ENCODE data around the gene FAM118B.
A peak's percentile ranks its signal among the peaks of the same experiment; 100 is the strongest.

Gene FAM118B

GRCh38 chr11:126211236-126212088 lies at the start of gene FAM118B, which contains the start of gene RPUSD4:
FAM118B (plus strand) TSS chr11:126211782; CDS start chr11:126235002, 23,220 bp downstream.
RPUSD4 (minus strand) TSS chr11:126211650; CDS start chr11:126211638, 12 bp downstream.
- peak within 1 kb of the TSS; percentile 84 to 100 (median 91) for H3K4me3 ChIP-seq (ENCODE audit: low read depth in 1 of 5, low read length in 5 of 5)
- H3K4me1 ChIP-seq (ENCODE audit: control insufficient read depth in 5 of 5, insufficient read depth in 5 of 5, low read length in 5 of 5), result peaks cover 2 to 34% (median 28%) of the 10 kb centered on the region in 5 donors
- peak within 1 kb of the TSS; percentile 76 for H3K27ac ChIP-seq (ENCODE audit: low read depth, low read length)
- H3K36me3 ChIP-seq (ENCODE audit: control insufficient read depth in 5 of 5, insufficient read depth in 5 of 5, low read length in 5 of 5), result peaks cover 3 to 21% (median 18%) of the 10 kb centered on the region in 5 donors
- no peaks in the 10 kb centered on the region for H3K27me3 ChIP-seq (ENCODE audit: control insufficient read depth in 5 of 5, insufficient read depth in 4 of 5, low read length in 5 of 5)
- H3K9me3 ChIP-seq (ENCODE audit: control insufficient read depth in 5 of 5, low read length in 5 of 5), result no peaks in the 10 kb centered on the region
- H3K9ac ChIP-seq (ENCODE audit: low read length in 5 of 5), result peak within 1 kb of the TSS; percentile 75 to 98 (median 91)

GRCh38 chr11:126162306-126163030 lies 49.1 kb upstream of the FAM118B start:
- no peak overlapping the region for H3K27ac ChIP-seq (ENCODE audit: low read depth, low read length)
- peaks cover 0 to 29% (median 19%) of the 10 kb centered on the region in 5 donors for H3K4me1 ChIP-seq (ENCODE audit: control insufficient read depth in 5 of 5, insufficient read depth in 5 of 5, low read length in 5 of 5)
- H3K9me3 ChIP-seq (ENCODE audit: control insufficient read depth in 5 of 5, low read length in 5 of 5), result no peaks in the 10 kb centered on the region
- H3K9ac ChIP-seq (ENCODE audit: low read length in 5 of 5), result no peak overlapping the region
- H3K4me3 ChIP-seq (ENCODE audit: low read depth in 1 of 5, low read length in 5 of 5), result no peak overlapping the region
- H3K36me3 ChIP-seq (ENCODE audit: control insufficient read depth in 5 of 5, insufficient read depth in 5 of 5, low read length in 5 of 5), result no peaks in the 10 kb centered on the region
- no peaks in the 10 kb centered on the region for H3K27me3 ChIP-seq (ENCODE audit: control insufficient read depth in 5 of 5, insufficient read depth in 4 of 5, low read length in 5 of 5)

DNA sequence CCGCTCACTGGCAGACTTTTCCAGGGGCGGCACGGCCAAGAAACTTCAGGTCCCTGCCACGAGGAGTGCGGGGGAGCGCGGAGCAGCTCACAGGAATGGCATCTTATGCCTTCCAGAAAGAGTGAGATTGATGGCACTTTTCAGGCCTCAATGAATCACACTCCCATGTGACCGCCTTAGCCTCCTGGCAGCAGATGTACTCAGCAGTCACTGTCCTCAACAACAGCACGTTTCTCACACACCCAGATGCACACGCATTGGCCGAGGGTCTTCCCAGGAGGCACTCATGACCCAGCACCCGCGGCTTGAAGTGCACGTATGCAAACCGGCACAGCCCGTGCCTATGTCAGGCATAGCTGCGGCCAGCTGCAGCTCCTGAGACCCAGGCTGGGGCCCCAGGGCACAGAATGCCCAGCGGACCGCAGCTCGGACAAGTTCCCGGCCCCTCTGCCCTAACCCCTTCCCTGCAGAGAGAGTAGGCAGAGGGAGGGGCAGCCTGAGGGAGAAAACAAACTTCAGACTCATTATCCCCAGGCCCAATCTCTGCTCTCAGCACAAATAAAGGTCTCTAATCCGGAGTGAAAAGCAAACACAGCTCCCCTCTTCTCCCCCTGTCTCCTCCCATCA lies 48.4 kb upstream of the FAM118B start:
- H3K36me3 ChIP-seq (ENCODE audit: control insufficient read depth in 5 of 5, insufficient read depth in 5 of 5, low read length in 5 of 5), result no peaks in the 10 kb centered on the region
- no peaks in the 10 kb centered on the region for H3K9me3 ChIP-seq (ENCODE audit: control insufficient read depth in 5 of 5, low read length in 5 of 5)
- H3K9ac ChIP-seq (ENCODE audit: low read length in 5 of 5), result peak overlapping the region in 1 of 5 donors; percentile 22
- H3K4me3 ChIP-seq (ENCODE audit: low read depth in 1 of 5, low read length in 5 of 5), result no peak overlapping the region
- no peak overlapping the region for H3K27ac ChIP-seq (ENCODE audit: low read depth, low read length)
- peaks cover 0 to 22% (median 11%) of the 10 kb centered on the region in 5 donors for H3K4me1 ChIP-seq (ENCODE audit: control insufficient read depth in 5 of 5, insufficient read depth in 5 of 5, low read length in 5 of 5)
- H3K27me3 ChIP-seq (ENCODE audit: control insufficient read depth in 5 of 5, insufficient read depth in 4 of 5, low read length in 5 of 5), result no peaks in the 10 kb centered on the region

GRCh38 chr11:126163779-126164178 lies 47.8 kb upstream of the FAM118B start:
- no peak overlapping the region for H3K27ac ChIP-seq (ENCODE audit: low read depth, low read length)
- H3K36me3 ChIP-seq (ENCODE audit: control insufficient read depth in 5 of 5, insufficient read depth in 5 of 5, low read length in 5 of 5), result no peaks in the 10 kb centered on the region
- H3K9ac ChIP-seq (ENCODE audit: low read length in 5 of 5), result no peak overlapping the region
- H3K27me3 ChIP-seq (ENCODE audit: control insufficient read depth in 5 of 5, insufficient read depth in 4 of 5, low read length in 5 of 5), result no peaks in the 10 kb centered on the region
- peaks cover 0 to 19% (median 11%) of the 10 kb centered on the region in 5 donors for H3K4me1 ChIP-seq (ENCODE audit: control insufficient read depth in 5 of 5, insufficient read depth in 5 of 5, low read length in 5 of 5)
- H3K4me3 ChIP-seq (ENCODE audit: low read depth in 1 of 5, low read length in 5 of 5), result no peak overlapping the region
- H3K9me3 ChIP-seq (ENCODE audit: control insufficient read depth in 5 of 5, low read length in 5 of 5), result no peaks in the 10 kb centered on the region

GRCh38 chr11:126164781-126165180 lies 46.8 kb upstream of the FAM118B start:
- H3K9ac ChIP-seq (ENCODE audit: low read length in 5 of 5), result no peak overlapping the region
- H3K4me3 ChIP-seq (ENCODE audit: low read depth in 1 of 5, low read length in 5 of 5), result no peak overlapping the region
- no peak overlapping the region for H3K27ac ChIP-seq (ENCODE audit: low read depth, low read length)
- H3K4me1 ChIP-seq (ENCODE audit: control insufficient read depth in 5 of 5, insufficient read depth in 5 of 5, low read length in 5 of 5), result peaks cover 0 to 19% (median 11%) of the 10 kb centered on the region in 5 donors
- H3K9me3 ChIP-seq (ENCODE audit: control insufficient read depth in 5 of 5, low read length in 5 of 5), result no peaks in the 10 kb centered on the region
- no peaks in the 10 kb centered on the region for H3K27me3 ChIP-seq (ENCODE audit: control insufficient read depth in 5 of 5, insufficient read depth in 4 of 5, low read length in 5 of 5)
- H3K36me3 ChIP-seq (ENCODE audit: control insufficient read depth in 5 of 5, insufficient read depth in 5 of 5, low read length in 5 of 5), result no peaks in the 10 kb centered on the region

GRCh38 chr11:126165311-126165720 lies 46.3 kb upstream of the FAM118B start:
- H3K9ac ChIP-seq (ENCODE audit: low read length in 5 of 5), result no peak overlapping the region
- no peaks in the 10 kb centered on the region for H3K9me3 ChIP-seq (ENCODE audit: control insufficient read depth in 5 of 5, low read length in 5 of 5)
- H3K27ac ChIP-seq (ENCODE audit: low read depth, low read length), result no peak overlapping the region
- H3K4me1 ChIP-seq (ENCODE audit: control insufficient read depth in 5 of 5, insufficient read depth in 5 of 5, low read length in 5 of 5), result peaks cover 0 to 19% (median 11%) of the 10 kb centered on the region in 5 donors
- H3K36me3 ChIP-seq (ENCODE audit: control insufficient read depth in 5 of 5, insufficient read depth in 5 of 5, low read length in 5 of 5), result no peaks in the 10 kb centered on the region
- no peak overlapping the region for H3K4me3 ChIP-seq (ENCODE audit: low read depth in 1 of 5, low read length in 5 of 5)
- H3K27me3 ChIP-seq (ENCODE audit: control insufficient read depth in 5 of 5, insufficient read depth in 4 of 5, low read length in 5 of 5), result no peaks in the 10 kb centered on the region

GRCh38 chr11:126165757-126166156 lies 45.8 kb upstream of the FAM118B start:
- Histone ChIP-seq H3K9me3 (ENCODE audit: control insufficient read depth in 5 of 5, low read length in 5 of 5) (no peaks in the 10 kb centered on the region), H3K36me3 (ENCODE audit: control insufficient read depth in 5 of 5, insufficient read depth in 5 of 5, low read length in 5 of 5) (no peaks in the 10 kb centered on the region), H3K27me3 (ENCODE audit: control insufficient read depth in 5 of 5, insufficient read depth in 4 of 5, low read length in 5 of 5) (no peaks in the 10 kb centered on the region), H3K27ac (ENCODE audit: low read depth, low read length) (no peak overlapping the region), H3K9ac (ENCODE audit: low read length in 5 of 5) (no peak overlapping the region), H3K4me3 (ENCODE audit: low read depth in 1 of 5, low read length in 5 of 5) (no peak overlapping the region), H3K4me1 (ENCODE audit: control insufficient read depth in 5 of 5, insufficient read depth in 5 of 5, low read length in 5 of 5) (peaks cover 0 to 19% (median 11%) of the 10 kb centered on the region in 5 donors)

DNA sequence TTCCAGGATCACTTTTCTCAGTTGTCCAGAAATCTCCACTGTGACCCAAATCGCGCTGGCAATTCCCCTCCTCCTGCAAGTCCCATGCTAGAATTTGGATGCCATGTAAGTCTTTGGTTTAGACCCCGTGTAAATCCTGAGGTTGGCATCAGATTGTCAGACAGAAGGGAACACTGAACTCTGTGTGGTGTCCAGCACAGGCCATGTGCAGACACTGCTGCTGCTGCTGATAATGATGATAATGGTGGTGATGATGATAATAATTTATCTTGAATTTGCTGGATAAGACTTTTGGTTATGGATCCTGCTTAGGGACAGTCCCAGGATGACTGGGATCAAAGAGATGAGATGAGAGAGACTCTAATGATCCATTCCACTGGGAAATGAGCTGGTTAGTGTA lies 45.2 kb upstream of the FAM118B start:
- Histone ChIP-seq H3K27me3 (ENCODE audit: control insufficient read depth in 5 of 5, insufficient read depth in 4 of 5, low read length in 5 of 5) (no peaks in the 10 kb centered on the region), H3K36me3 (ENCODE audit: control insufficient read depth in 5 of 5, insufficient read depth in 5 of 5, low read length in 5 of 5) (no peaks in the 10 kb centered on the region), H3K9ac (ENCODE audit: low read length in 5 of 5) (no peak overlapping the region), H3K9me3 (ENCODE audit: control insufficient read depth in 5 of 5, low read length in 5 of 5) (no peaks in the 10 kb centered on the region), H3K27ac (ENCODE audit: low read depth, low read length) (no peak overlapping the region), H3K4me1 (ENCODE audit: control insufficient read depth in 5 of 5, insufficient read depth in 5 of 5, low read length in 5 of 5) (peaks cover 0 to 19% (median 11%) of the 10 kb centered on the region in 5 donors), H3K4me3 (ENCODE audit: low read depth in 1 of 5, low read length in 5 of 5) (no peak overlapping the region)

- Histone ChIP-seq H3K27me3 (ENCODE audit: control insufficient read depth in 5 of 5, insufficient read depth in 4 of 5, low read length in 5 of 5) (no peaks in the 10 kb centered on the region), H3K9ac (ENCODE audit: low read length in 5 of 5) (no peak overlapping the region), H3K4me3 (ENCODE audit: low read depth in 1 of 5, low read length in 5 of 5) (no peak overlapping the region), H3K4me1 (ENCODE audit: control insufficient read depth in 5 of 5, insufficient read depth in 5 of 5, low read length in 5 of 5) (peaks cover 0 to 26% (median 16%) of the 10 kb centered on the region in 5 donors), H3K9me3 (ENCODE audit: control insufficient read depth in 5 of 5, low read length in 5 of 5) (no peaks in the 10 kb centered on the region), H3K27ac (ENCODE audit: low read depth, low read length) (no peak overlapping the region), H3K36me3 (ENCODE audit: control insufficient read depth in 5 of 5, insufficient read depth in 5 of 5, low read length in 5 of 5) (no peaks in the 10 kb centered on the region)
Measured at GRCh38 chr11:126167488-126167887, 44.1 kb upstream of the FAM118B start.

All from subcutaneous abdominal adipose tissue (tissue), 5 donors.